ENCODE measurements around the gene DMRT3.

GRCh38 chr9:1008216-1008615 lies 31.8 kb downstream of the DMRT3 start:
- TF ChIP-seq EZH2 (IDR thresholded peaks at IDR 0.05; ENCODE audit: low read depth): no peak
- TF ChIP-seq CTCF (conservative IDR thresholded peaks at IDR 0.05): no peak
